ENCODE results near the gene LYZ.

DNA sequence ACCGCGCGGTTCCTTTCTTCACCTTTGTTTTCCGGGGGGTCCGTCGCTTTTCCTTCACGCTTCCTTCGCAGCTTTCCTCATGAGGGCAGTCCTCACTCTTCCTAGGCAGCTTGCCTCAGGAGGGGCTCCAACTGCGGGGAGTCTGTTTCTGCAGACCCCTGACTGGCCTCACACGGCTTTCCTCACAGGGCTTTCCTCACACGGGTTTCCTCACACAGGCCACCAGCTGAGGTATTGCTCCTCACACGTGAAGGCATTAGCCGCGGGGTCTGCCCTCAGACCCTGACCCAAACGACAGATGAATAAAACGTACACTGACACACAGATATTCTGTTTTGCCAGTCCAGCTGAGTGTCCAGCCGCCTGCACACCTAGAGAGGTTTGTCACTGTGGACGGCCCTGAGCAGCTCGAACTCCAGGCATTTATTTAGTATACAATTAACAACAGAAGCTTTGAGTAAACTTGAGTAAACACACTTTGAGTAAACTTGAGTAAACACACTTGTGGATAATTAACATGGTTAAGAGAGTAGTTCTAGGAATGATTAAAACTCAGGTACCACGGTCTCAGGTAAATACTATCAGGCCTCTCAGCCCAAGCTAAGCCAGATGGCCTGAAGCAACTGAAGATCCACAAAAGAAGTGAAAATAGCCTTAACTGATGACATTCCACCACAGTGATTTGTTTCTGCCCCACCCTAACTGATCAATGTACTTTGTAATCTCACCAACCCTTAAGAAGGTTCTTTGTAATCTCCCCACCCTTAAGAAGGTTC, 16.1 kb upstream of the LYZ start:
- TF ChIP-seq SP1 (IDR thresholded peaks at IDR 0.05) (no peak), HDGF (IDR thresholded peaks at IDR 0.05; ENCODE audit: borderline replicate concordance) (no peak), ZNF384 (IDR thresholded peaks at IDR 0.05) (no peak), SUZ12 (IDR thresholded peaks at IDR 0.05) (no peak), FOXK2 (IDR thresholded peaks at IDR 0.05) (no peak), LEF1 (IDR thresholded peaks at IDR 0.05; ENCODE audit: borderline replicate concordance) (no peak), ELF4 (IDR thresholded peaks at IDR 0.05) (no peak), NFRKB (IDR thresholded peaks at IDR 0.05) (no peak), FOXM1 (IDR thresholded peaks at IDR 0.05; ENCODE audit: borderline replicate concordance) (no peak), CTBP1 (IDR thresholded peaks at IDR 0.05; ENCODE audit: borderline replicate concordance) (no peak), ARNT (IDR thresholded peaks at IDR 0.05) (no peak), BHLHE40 (IDR thresholded peaks at IDR 0.05; ENCODE audit: borderline replicate concordance) (no peak)
- TF ChIP-seq, protein P1, sequence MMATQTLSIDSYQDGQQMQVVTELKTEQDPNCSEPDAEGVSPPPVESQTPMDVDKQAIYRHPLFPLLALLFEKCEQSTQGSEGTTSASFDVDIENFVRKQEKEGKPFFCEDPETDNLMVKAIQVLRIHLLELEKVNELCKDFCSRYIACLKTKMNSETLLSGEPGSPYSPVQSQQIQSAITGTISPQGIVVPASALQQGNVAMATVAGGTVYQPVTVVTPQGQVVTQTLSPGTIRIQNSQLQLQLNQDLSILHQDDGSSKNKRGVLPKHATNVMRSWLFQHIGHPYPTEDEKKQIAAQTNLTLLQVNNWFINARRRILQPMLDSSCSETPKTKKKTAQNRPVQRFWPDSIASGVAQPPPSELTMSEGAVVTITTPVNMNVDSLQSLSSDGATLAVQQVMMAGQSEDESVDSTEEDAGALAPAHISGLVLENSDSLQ (IDR thresholded peaks at IDR 0.05) = no peak
